Measurements from ENCODE around the gene MKX. TPM values are rescaled to one million over a fixed set of nuclear protein-coding genes. Genes with fewer than 3 reads are reported as not detected.

The MKX gene
- polyA plus RNA-seq, 1 donor from 2014 or later: not detected

DNA sequence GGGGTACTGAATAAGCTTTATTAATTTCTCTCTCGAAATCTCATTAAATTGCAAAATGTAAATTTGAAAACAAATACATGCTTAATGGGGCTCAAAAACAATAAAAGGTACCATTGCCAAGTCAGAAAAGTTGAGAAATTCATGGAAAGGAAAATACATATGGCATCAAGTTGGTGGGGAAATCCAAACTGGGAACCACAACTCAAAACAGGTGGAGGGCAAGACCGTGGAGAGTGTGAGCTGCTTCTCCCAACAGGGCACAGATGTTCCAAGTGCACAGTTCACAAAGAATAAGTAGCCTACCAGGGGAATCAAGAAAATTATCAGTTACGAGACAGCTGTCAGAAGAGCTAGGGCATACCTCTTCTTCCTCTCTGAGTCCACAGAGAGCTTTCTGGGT, 26.6 kb downstream of the MKX start:
- Mint-ChIP-seq H3K27ac (no peak overlapping the region), H3K4me3 (no peak overlapping the region), H3K27me3 (peaks cover 18% of the 10 kb centered on the region), H3K4me1 (peaks cover 0 to 4% (median 0%) of the 10 kb centered on the region in 3 donors), H3K9me3 (peaks cover 0 to 2% (median 0%) of the 10 kb centered on the region in 3 donors), H3K36me3 (no peaks in the 10 kb centered on the region)

DNA sequence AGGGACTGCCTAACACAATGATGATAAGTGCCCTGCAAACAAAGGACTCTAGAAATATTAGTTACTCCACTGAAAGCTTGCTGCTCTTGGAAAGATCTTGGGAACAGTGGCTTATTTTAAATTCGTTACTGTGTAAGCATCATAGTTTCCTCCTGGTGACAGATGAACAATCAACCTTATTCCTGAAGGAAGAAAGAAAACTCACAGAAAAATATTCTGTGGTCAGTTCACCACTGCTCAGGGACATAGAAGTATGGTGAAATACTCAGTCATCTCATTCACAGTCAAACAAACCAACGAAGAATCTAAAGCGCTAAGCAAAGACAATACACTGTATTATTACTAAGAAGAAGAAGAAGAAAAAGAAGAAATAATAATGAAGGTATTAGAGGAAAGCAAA, 27.8 kb downstream of the MKX start:
- H3K27me3 Mint-ChIP-seq: peaks cover 18% of the 10 kb centered on the region
- H3K27ac Mint-ChIP-seq: no peak overlapping the region
- H3K9me3 Mint-ChIP-seq: peaks cover 0 to 2% (median 0%) of the 10 kb centered on the region in 3 donors
- no peaks in the 10 kb centered on the region for H3K36me3 Mint-ChIP-seq
- H3K4me3 Mint-ChIP-seq: no peak overlapping the region
- no peaks in the 10 kb centered on the region for H3K4me1 Mint-ChIP-seq

- no peaks in the 10 kb centered on the region for H3K36me3 Mint-ChIP-seq
- H3K27ac Mint-ChIP-seq: no peak overlapping the region
- peaks cover 20% of the 10 kb centered on the region for H3K27me3 Mint-ChIP-seq
- no peaks in the 10 kb centered on the region for H3K4me1 Mint-ChIP-seq
- no peak overlapping the region for H3K4me3 Mint-ChIP-seq
- H3K9me3 Mint-ChIP-seq: peaks cover 0 to 2% (median 0%) of the 10 kb centered on the region in 3 donors
Observed at GRCh38 chr10:27717224-27717623, 28.4 kb downstream of the MKX start.

- Mint-ChIP-seq H3K4me1 (no peaks in the 10 kb centered on the region), H3K4me3 (no peak overlapping the region), H3K36me3 (no peaks in the 10 kb centered on the region), H3K27me3 (peaks cover 19% of the 10 kb centered on the region), H3K27ac (no peak overlapping the region), H3K9me3 (peaks cover 0 to 2% (median 0%) of the 10 kb centered on the region in 3 donors)
Observed at GRCh38 chr10:27716521-27716920, 29.1 kb downstream of the MKX start.

GRCh38 chr10:27715505-27715904, 30.1 kb downstream of the MKX start:
- peaks cover 0 to 2% (median 0%) of the 10 kb centered on the region in 3 donors for H3K9me3 Mint-ChIP-seq
- H3K27ac Mint-ChIP-seq: no peak overlapping the region
- H3K27me3 Mint-ChIP-seq: peaks cover 17% of the 10 kb centered on the region
- H3K36me3 Mint-ChIP-seq: no peaks in the 10 kb centered on the region
- H3K4me1 Mint-ChIP-seq: no peaks in the 10 kb centered on the region
- no peak overlapping the region for H3K4me3 Mint-ChIP-seq

- H3K4me1 Mint-ChIP-seq: peaks cover 0 to under 1% (median 0%) of the 10 kb centered on the region in 3 donors
- H3K36me3 Mint-ChIP-seq: no peaks in the 10 kb centered on the region
- peaks cover 0 to 2% (median 0%) of the 10 kb centered on the region in 3 donors for H3K9me3 Mint-ChIP-seq
- no peak overlapping the region for H3K27ac Mint-ChIP-seq
- H3K4me3 Mint-ChIP-seq: no peak overlapping the region
- H3K27me3 Mint-ChIP-seq: peaks cover 16% of the 10 kb centered on the region
Observed at GRCh38 chr10:27714349-27714748, 31.3 kb downstream of the MKX start.

- peaks cover 12% of the 10 kb centered on the region for H3K27me3 Mint-ChIP-seq
- H3K9me3 Mint-ChIP-seq: peaks cover 0 to under 1% (median 0%) of the 10 kb centered on the region in 3 donors
- H3K4me1 Mint-ChIP-seq: peaks cover 0 to 3% (median 0%) of the 10 kb centered on the region in 3 donors
- no peak overlapping the region for H3K4me3 Mint-ChIP-seq
- H3K27ac Mint-ChIP-seq: no peak overlapping the region
- H3K36me3 Mint-ChIP-seq: no peaks in the 10 kb centered on the region
Observed at GRCh38 chr10:27713941-27714340, 31.7 kb downstream of the MKX start.

DNA sequence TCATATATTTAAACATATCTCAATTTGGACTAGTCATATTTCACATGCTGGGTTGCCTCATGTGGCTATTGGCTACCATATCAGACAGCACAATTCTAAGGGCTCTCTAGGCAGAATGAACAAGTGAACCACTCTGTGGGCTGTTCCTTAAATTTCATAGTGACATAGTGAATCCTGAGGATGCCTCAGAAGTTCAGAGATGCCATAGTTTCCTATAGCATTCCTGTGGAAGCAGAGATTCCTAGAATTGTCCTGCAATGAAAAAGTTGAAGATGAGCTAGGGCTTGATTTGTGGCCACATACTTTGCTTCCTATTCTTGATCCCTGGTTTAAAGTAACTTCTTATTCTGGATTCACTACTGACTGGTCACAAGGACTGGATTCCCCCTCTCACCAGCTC, 35.6 kb downstream of the MKX start:
- no peaks in the 10 kb centered on the region for H3K9me3 Mint-ChIP-seq
- H3K4me1 Mint-ChIP-seq: peaks cover 0 to 6% (median 0%) of the 10 kb centered on the region in 3 donors
- H3K4me3 Mint-ChIP-seq: no peak overlapping the region
- no peak overlapping the region for H3K27ac Mint-ChIP-seq
- H3K36me3 Mint-ChIP-seq: no peaks in the 10 kb centered on the region
- H3K27me3 Mint-ChIP-seq: peaks cover 4% of the 10 kb centered on the region

GRCh38 chr10:27709304-27709703, 36.3 kb downstream of the MKX start:
- no peak overlapping the region for H3K4me3 Mint-ChIP-seq
- H3K36me3 Mint-ChIP-seq: no peaks in the 10 kb centered on the region
- H3K27me3 Mint-ChIP-seq: peaks cover 4% of the 10 kb centered on the region
- H3K4me1 Mint-ChIP-seq: peaks cover 0 to 6% (median 0%) of the 10 kb centered on the region in 3 donors
- no peaks in the 10 kb centered on the region for H3K9me3 Mint-ChIP-seq
- H3K27ac Mint-ChIP-seq: no peak overlapping the region

DNA sequence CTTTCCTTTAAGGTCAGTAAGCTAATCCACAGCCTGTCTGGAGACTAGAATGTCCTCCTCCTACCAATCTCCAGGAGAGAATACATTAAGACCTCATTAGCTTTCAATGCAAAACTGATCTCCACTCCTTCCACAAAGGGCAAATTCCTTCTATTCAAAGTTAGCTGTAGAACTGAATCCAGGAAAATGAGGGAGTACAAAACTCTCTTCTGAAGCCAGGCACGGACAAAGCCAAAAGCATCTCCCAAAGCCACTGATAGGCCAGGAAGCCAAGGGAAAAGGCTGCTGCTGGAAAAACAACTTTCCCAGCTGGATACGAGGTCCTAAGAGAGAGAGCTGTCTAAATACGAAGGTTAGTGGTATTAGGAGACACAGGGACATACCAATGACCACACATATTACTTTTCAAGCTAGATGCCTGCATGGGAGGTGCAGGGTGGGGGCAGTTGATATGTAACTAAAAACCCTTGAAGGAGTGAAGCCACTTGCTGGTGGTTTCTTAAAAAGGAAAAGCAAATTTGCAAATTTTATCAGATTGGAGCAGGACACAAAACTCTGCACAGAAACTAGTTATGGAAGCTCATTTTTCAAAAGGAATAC, 43.6 kb downstream of the MKX start:
- H3K4me3 Mint-ChIP-seq: no peak overlapping the region
- H3K27ac Mint-ChIP-seq: no peak overlapping the region
- peaks cover 0 to 3% (median 0%) of the 10 kb centered on the region in 3 donors for H3K4me1 Mint-ChIP-seq

DNA sequence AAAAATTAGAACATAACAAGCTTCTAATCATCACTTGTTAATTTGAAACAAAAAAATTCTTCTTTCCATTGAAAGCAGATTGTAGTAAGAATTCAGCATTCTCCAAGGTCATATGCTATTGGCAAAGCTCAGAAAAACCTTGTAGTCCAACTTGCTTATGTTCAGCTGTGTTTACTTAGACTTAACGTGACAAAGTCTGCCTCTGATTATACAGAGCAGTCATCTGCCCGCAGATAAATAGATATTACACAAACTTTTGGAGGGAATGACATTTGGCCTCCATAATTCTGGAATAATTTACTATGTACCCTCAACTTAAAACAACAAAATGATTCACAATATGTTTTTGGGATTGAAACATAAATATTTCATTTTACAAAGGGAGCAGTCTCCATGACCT, 45.8 kb downstream of the MKX start:
- no peaks in the 10 kb centered on the region for H3K9me3 Mint-ChIP-seq
- H3K4me1 Mint-ChIP-seq: no peaks in the 10 kb centered on the region
- no peak overlapping the region for H3K4me3 Mint-ChIP-seq
- no peak overlapping the region for H3K27ac Mint-ChIP-seq
- peaks cover 4% of the 10 kb centered on the region for H3K27me3 Mint-ChIP-seq
- peaks cover 2% of the 10 kb centered on the region for H3K36me3 Mint-ChIP-seq

More for the DNA sequence above, 43.6 kb downstream of the MKX start:
- H3K27me3 Mint-ChIP-seq: peaks cover 4% of the 10 kb centered on the region
- H3K36me3 Mint-ChIP-seq: peaks cover 2% of the 10 kb centered on the region
- H3K9me3 Mint-ChIP-seq: no peaks in the 10 kb centered on the region

- H3K9me3 Mint-ChIP-seq: no peaks in the 10 kb centered on the region
- no peak overlapping the region for H3K27ac Mint-ChIP-seq
Observed at GRCh38 chr10:27698961-27699360, 46.7 kb downstream of the MKX start.

GRCh38 chr10:27696466-27696865, 49.2 kb downstream of the MKX start:
- Mint-ChIP-seq H3K27me3 (no peaks in the 10 kb centered on the region), H3K4me1 (no peaks in the 10 kb centered on the region), H3K36me3 (peaks cover 2% of the 10 kb centered on the region), H3K9me3 (no peaks in the 10 kb centered on the region), H3K4me3 (no peak overlapping the region), H3K27ac (no peak overlapping the region)

More at GRCh38 chr10:27698961-27699360, 46.7 kb downstream of the MKX start:
- Mint-ChIP-seq H3K36me3 (peaks cover 2% of the 10 kb centered on the region), H3K4me3 (no peak overlapping the region), H3K4me1 (no peaks in the 10 kb centered on the region), H3K27me3 (peaks cover 4% of the 10 kb centered on the region)

- Mint-ChIP-seq H3K4me3 (no peak overlapping the region), H3K27me3 (no peaks in the 10 kb centered on the region), H3K4me1 (no peaks in the 10 kb centered on the region), H3K27ac (no peak overlapping the region), H3K9me3 (no peaks in the 10 kb centered on the region), H3K36me3 (peaks cover 2% of the 10 kb centered on the region)
Observed at GRCh38 chr10:27695706-27696105, 49.9 kb downstream of the MKX start.

DNA sequence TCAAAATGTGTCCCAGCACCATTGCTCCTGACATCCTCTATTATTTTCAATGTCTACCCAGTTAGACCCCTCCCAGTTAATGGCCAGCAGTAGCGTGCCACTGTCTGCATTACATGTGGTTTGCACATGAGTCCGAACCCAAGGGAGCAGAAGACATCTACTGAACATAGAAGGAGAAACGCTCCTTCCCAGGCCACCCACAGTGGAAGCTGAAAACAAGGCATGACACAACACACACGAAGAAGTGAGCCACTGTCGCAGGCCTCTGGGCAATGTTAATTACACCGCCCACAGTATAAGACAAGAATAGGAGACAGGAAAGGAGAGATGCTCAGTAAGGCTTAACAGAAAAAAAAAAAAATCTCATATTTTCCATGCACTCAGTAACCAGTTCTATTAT, 50.5 kb downstream of the MKX start:
- peaks cover 2% of the 10 kb centered on the region for H3K36me3 Mint-ChIP-seq
- no peak overlapping the region for H3K4me3 Mint-ChIP-seq
- H3K9me3 Mint-ChIP-seq: no peaks in the 10 kb centered on the region
- no peak overlapping the region for H3K27ac Mint-ChIP-seq
- H3K27me3 Mint-ChIP-seq: no peaks in the 10 kb centered on the region
- no peaks in the 10 kb centered on the region for H3K4me1 Mint-ChIP-seq

- Mint-ChIP-seq H3K9me3 (no peaks in the 10 kb centered on the region), H3K36me3 (peaks cover under 1% of the 10 kb centered on the region)
Observed at GRCh38 chr10:27692663-27693062, 53.0 kb downstream of the MKX start.

More at GRCh38 chr10:27692663-27693062, 53.0 kb downstream of the MKX start:
- H3K4me1 Mint-ChIP-seq: no peaks in the 10 kb centered on the region
- no peak overlapping the region for H3K4me3 Mint-ChIP-seq
- no peaks in the 10 kb centered on the region for H3K27me3 Mint-ChIP-seq
- no peak overlapping the region for H3K27ac Mint-ChIP-seq

Data from IgD-negative memory B cell (primary cell).